K562 (cell line): ENCODE measurements around the gene CEBPE. TPM values are rescaled to one million over a fixed set of nuclear protein-coding genes. Genes with fewer than 3 reads are reported as not detected.

Experiments
- HEY1 ChIP-seq: fragments of 250-450 bp; sonication (Bioruptor Pico); IDR thresholded peaks from 2 replicates; pipeline ENCODE4 v1.5.0; 2020; ENCODE audit warnings: mild to moderate bottlenecking, moderate library complexity, borderline replicate concordance
- ID3 ChIP-seq, 2 experiments: fragments of 250-450 bp in 1 of 2; fragments of 450-650 bp in 1 of 2; sonication (Bioruptor Pico) in 1 of 2; IDR thresholded peaks; 2 replicates each; pipeline versions ENCODE4 v1.6.1 to v1.8.0; 2016 to 2021; ENCODE audit warnings: mild to moderate bottlenecking in 2 of 2, moderate library complexity in 2 of 2, missing compliant biosample characterization in 1 of 2, missing genetic modification characterization in 1 of 2
- SMAD3 ChIP-seq: fragments of 450-650 bp; formaldehyde crosslinking; conservative IDR thresholded peaks from 2 replicates; pipeline ENCODE4 v1.4.0; 2020; ENCODE audit warnings: mild to moderate bottlenecking
- TFAP4 ChIP-seq: sonication (generic); formaldehyde crosslinking; IDR thresholded peaks from 2 replicates; pipeline ENCODE4 v1.8.0; 2022; ENCODE audit warnings: missing genetic modification reagents, mild to moderate bottlenecking, moderate library complexity, borderline replicate concordance
- THRB ChIP-seq: fragments of 450-650 bp; formaldehyde crosslinking; conservative IDR thresholded peaks from 2 replicates; pipeline ENCODE4 v1.4.0; 2022; ENCODE audit warnings: mild to moderate bottlenecking, missing genetic modification characterization
- ZKSCAN3 ChIP-seq: fragments of 250-450 bp; sonication (Bioruptor Pico); IDR thresholded peaks from 2 replicates; pipeline ENCODE4 v1.4.0; 2020
- ZNF551 ChIP-seq: fragments of 250-450 bp; sonication (Bioruptor Pico); IDR thresholded peaks from 2 replicates; pipeline ENCODE4 v1.5.0; 2021; ENCODE audit warnings: mild to moderate bottlenecking, moderate library complexity
- polyA plus RNA-seq, 8 experiments: library from polyadenylated mRNA; depleted of rRNA in 4 of 8; stranded (reverse) in 5 of 8; unstranded in 3 of 8; fragments of >200 nt; fragmentation: Nextera tagmentation in 2 of 8; fragmentation: Illumina TruSeq in 1 of 8; extraction: Ambion mirVana in 2 of 8; extraction: Trizol in 1 of 8; gene quantifications; 2 replicates each; pipeline versions ENCODE4 v1.2.1 to v1.2.3, GENCODE V29; 2011 to 2014; ENCODE audit warnings: inconsistent platforms in 1 of 8, missing spikeins in 1 of 8
- total RNA-seq, 7 experiments: library from RNA; depleted of rRNA in 6 of 7; stranded (reverse); fragments of >200 nt in 6 of 7; fragmentation: Illumina TruSeq in 2 of 7; extraction: Trizol in 2 of 7; gene quantifications; 2 replicates each; pipeline versions ENCODE4 v1.2.1 to v1.2.3, GENCODE V29; 2011 to 2021; ENCODE audit warnings: low replicate concordance in 1 of 7

Gene CEBPE
- total and polyA plus RNA-seq, 9 of the 15 experiments (the other 6 are each of a cell fraction or from before 2014, with no cell fraction given) = 0.09 to 0.15 (median 0.13) TPM; not detected in 6

GRCh38 chr14:23167116-23167847 lies 48.2 kb upstream of the CEBPE start (continued):
- TF ChIP-seq SMAD3 (CRISPR knock-in tag) (no peak), THRB (CRISPR knock-in tag) (no peak), TFAP4 (peak; percentile 31; the same call in 1 of the 2 replicates), HEY1 (CRISPR knock-in tag) (no peak), ZKSCAN3 (CRISPR knock-in tag) (no peak), ID3 (CRISPR knock-in tag; IDR thresholded peaks at IDR 0.05) (no peak), ID3 (tag; IDR thresholded peaks at IDR 0.05) (peak; percentile 40; the same call in 1 of the 2 replicates), ZNF551 (CRISPR knock-in tag) (no peak)
